Measurements from ENCODE around the gene IL1R1.
"Not testable (repeated sequence)": the region's sequence is repeated elsewhere in the genome, so short reads cannot be mapped to it uniquely, and the experiment has no call there.

The IL1R1 gene

DNA sequence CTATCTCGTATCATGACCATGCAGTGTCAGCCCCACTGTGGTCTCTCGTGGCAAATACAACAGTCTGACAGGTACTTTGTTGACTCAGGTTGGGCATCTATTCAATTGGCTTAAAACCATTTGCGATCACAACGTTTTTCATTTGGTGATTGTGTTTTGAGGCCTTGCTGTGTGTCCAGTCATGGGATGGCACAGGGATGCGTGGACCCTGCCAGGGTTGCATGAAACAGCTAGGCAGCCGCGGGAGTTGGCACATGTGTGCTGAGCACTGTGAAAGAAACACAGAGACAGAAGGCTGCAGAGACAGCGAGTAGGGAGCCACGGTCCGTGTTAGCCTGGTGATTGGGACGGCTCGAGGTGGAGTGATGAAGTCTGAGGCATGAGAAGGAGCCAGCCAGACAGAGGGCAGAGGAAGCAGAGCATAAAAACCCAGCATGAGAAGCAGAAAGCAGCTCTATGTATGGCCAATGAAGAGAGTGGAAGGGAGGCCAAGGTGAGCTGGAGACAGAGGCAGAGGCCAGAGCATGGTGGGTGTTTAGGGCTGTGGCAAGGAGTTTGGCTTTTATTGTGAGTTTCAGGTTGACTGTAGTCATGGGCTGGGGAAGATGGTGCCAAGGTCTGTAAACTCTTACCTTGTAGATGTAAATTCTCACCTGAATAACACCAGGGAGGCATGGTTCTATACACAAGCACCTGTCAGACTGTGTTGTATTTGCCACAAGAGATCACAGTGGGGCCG is 31.8 kb upstream of the IL1R1 start:
- DNase-seq (ENCODE audit: low spot score) = no peak

DNA sequence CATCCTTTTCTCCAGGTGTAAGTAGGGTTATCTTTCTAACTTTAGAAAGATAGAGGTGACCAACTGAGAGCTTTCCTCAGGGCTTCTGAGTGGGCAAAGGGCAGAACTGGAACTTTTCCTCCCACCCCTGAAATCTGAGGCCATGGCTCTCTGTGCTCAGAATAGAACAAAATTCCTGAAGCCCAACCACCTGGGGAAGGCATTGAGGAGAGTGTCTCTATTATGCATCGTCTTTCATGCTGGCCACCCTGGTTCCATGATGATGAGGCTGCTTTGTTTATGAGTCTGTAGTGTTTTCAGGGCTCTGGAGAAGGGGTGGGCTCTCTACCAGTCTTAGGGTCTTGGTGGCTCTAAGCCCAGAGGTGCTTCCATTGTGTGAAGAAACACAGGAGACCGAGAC is 30.7 kb upstream of the IL1R1 start:
- no peak for DNase-seq (ENCODE audit: low spot score)

DNA sequence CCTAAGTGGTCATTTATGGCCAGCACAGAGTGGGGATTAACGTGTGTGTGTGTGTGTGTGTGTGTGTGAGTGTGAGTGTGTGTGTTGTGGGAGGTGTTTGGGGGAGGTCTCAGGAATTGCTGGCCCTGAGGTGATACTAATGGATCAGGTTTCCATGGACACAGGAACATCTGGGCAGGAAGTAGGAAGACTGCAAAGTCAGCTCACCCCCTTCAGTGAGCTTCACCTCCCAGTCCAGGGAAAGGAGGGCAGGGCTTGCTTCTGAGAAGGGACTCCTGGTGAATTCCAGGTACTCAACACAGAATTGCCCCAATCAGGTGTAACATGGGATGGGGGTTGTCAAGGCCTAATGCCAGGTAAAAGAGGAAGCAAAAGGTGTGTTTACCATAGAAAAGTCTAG is 30.3 kb upstream of the IL1R1 start:
- no peak for DNase-seq (ENCODE audit: low spot score)

DNA sequence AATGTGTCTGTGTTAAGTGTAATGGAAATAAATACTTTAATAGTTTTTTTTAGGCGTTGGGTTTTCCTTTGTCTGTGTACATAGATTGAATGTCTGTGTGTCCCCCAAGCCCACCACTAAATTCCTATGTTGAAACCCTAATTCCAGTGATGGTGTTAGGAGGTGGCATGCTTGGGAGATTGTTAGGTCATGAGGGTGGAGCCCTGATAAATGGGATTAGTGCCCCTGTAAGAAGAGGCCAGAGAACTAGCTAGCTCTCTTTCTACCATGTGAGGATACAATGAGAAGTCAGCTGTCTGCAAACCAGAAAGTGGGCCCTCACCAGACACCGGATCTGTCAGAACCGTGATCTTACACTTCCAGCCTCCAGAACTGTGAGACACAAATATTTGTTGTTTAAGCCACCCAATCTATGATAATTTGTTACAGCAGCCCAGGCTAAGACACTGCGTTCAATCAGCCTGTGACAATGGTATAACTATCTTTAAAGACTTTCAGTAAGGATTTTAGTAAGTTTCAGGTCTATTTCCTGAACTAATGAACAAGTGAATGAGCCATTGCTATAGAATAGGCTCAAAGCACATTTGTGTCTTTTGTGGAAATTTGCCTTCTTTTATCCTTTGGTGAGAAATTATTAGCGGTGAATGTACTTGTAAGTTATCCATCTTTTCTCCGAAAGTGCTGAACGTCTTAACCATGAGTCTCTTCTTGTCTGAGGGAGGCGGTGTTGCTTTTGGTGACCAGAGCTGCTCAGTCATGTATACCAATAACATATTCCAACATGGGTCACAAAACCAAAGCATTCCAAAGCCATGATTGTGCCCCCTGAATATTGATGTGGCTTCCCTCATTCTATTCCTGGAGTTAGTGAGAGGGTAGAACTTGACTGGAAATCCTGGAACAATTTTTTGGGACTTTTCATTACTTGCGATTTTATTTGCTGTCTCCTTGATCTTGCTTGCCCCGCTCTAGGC is 29.6 kb upstream of the IL1R1 start:
- DNase-seq (ENCODE audit: low spot score) = no peak

DNA sequence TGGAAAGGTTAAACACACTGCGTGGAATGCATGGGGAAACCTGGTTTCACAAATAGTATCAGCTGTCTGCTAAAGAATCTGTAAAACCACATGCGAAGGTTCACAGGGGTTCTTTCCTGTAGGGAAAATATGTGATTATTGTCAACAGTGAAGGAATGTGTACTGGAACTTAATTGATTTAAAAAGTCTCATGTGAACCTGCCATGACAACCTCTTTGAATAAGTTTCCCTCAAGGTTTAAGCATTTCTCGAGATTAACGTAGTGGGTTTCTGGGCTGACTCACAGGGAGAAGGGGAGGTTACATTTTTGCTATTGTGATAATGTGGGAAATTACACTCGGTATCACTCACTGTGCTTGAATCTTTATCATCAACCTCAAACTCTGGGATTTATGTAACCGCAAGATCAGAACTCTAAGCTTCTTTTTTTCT is 28.2 kb upstream of the IL1R1 start:
- no peak for DNase-seq (ENCODE audit: low spot score)

DNA sequence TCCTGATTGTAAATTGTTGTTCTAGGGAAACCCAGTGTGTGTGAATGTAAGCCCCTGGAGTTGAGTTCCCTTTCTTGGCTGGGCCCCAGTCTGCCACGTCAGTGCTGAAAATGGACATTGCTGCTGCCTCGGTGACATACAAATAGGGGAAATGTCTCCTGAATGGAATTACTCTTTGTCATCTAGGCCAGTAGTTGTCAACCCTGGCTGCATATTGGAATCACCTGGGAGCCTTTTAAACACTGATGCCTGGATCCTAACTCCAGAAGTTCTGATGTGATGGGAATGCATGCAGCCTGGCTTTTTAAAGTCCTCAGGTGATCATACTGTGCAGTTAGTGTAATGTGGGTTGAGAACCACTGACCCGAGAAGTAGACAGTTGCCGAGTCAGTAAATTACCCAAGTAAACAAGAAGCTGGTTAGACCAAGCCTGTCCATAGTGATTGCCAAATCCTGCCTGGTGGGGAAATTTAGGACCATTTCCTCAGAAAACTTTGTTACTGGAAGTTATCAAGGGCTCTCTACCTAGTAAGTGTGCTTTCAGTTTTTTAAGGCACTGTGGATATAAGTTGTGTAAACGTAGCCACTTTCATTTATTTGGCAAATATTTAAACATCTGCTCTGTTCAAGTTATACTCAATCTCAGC is 27.6 kb upstream of the IL1R1 start:
- no peak for DNase-seq (ENCODE audit: low spot score)

DNA sequence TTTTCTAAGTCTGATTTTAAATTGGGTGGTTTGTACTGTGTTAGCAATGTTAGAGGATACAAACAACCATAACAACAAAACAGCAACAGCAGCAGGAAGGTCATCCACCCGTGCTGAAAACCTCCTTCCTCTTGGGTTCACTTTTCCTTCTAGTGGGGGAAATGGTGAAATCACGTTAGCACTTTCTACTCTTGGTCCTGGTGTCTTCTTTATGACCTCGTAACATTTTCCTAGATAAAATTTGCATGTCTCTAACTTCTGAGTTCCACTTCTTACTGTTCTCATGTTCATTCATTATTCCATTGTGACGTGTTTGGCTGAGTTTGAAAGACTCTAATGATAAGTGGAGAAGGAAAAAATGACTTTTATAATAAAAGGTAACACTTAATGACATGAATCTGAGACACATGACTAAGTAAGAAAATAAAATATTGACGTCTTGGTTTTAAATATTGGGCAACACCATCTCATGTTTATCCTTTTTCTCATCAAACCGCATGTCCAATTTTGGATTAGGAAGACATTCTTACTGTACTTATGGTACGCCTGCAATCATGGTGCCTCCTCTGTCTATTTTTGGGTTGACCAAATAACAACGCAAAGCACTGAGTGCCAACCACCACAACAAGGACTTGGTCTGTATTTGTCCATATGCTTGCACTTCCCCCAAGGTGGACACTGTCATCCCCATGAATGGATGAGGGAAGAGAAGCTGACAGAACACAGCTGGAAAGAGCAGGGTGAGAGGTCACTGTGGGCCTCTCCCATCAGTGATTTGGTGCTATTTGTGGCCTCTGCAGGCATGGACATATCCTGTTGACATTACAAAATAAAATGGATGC is 25.7 kb upstream of the IL1R1 start:
- DNase-seq (ENCODE audit: low spot score) = no peak

DNA sequence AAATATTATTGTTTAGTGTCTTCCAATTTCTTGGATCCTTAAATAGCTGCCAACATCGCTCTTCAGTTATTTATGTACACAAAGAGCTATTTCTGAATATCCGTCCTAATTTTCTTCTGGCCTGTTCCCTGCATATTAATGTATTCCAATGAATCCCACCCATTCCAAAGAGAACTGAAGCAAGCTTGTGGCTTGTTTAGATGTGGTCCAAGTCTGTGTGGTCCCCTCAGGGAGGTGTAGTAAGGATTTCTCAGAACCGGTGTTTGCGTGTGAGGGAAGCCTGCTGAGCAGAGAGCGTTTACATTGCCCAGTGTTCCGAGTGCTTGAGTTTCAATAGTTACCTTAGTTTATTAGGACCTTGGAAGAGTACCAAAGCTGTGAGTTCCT is 25.1 kb upstream of the IL1R1 start:
- DNase-seq (ENCODE audit: low spot score) = no peak

DNA sequence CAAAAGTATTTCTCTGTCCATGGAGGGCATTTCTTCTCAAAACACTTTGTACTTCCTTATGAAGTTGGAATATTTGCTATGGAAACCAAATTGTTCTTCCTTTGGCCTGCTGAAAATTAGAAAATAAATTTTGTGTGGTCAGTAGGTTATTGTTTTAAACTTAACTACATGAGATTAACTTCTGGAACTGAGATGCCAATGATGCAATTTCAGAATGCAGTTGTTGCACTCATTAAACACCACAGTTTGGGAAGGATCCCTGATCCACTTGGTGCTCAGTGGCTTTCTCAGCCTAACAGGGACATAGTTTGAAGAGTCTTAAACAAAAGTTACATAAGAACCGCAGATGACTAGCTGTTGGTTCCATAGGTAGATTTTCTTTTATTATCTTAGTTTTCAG is 23.3 kb upstream of the IL1R1 start:
- DNase-seq (ENCODE audit: low spot score) = no peak

DNA sequence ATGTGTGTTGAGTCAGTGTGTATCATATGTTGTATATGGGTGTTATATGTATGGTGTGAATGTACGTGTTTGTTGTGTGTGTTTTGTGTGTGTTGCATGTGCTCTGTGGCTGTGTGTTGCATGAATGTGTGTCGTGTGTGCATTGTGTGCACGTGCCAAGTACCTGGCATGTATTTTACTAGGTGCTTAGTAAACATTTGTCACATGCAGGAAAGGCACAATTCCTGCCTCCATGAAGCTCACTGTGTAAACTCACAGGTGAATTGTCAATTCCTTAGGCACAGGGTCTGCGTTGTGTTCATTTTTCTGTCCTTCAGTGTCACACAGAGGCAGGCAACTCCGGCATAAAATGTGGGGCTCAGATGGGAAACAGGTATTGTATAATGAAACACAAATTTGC is 22.3 kb upstream of the IL1R1 start:
- no peak for DNase-seq (ENCODE audit: low spot score)

DNA sequence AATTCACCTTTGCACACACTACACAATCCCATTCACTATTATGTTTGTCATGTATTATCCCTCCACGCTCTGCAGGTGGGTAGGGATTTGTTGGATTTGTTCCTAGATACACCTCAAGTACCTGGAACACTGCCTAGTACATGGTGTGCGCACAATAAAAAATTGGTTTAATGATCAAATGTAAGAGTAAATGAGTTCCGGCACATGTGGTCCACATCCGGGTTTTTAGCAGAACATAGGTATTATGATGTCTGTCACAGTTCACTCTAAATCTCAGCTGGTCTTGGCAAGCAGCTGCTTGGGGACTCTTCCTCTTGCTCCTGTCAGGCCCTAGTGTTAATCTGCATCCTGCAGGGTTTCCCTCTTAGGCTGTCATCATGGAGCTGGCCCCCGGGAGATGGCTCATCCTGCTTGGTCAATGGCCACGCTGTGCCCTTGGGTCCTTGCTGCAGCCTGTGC is 21.8 kb upstream of the IL1R1 start:
- DNase-seq (ENCODE audit: low spot score) = no peak

DNA sequence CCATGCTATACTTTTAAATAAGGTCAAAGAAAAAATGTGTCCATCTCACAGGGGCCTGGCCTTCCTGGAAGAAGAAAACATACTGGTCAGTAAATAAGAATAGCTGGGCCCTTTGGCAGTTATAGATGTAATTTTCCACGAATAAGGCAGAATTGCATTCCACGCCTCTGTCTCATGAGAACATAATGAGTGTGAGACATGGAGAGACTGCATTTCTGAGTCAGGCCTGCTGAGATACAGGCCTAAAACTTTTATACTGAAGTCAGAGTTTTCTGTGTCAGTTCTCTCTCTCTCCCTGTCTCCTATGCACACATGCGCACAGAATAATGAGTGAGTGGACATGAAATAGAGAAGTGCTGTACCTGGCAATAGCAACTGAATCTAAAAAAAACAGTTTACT is 20.4 kb upstream of the IL1R1 start:
- no peak for DNase-seq (ENCODE audit: low spot score)

DNA sequence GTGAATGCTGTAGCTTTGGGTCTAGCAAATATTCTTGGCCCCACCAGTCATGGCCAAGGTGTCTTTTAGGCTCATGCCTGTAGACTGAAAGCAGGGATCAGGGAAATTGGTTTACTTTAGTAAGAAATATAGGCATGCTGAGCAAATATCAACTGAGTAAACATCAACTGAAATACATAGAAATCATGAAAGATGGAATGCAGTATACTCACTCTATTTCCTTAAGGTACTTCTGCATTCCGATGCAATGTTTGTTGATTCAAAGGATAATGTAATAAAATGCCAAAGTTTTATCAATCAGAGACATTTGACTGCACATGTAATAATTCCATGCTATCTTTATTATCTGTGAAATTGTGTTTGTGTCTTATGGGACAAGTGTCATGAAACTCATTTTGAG is 19.6 kb upstream of the IL1R1 start:
- no peak for DNase-seq (ENCODE audit: low spot score)

DNA sequence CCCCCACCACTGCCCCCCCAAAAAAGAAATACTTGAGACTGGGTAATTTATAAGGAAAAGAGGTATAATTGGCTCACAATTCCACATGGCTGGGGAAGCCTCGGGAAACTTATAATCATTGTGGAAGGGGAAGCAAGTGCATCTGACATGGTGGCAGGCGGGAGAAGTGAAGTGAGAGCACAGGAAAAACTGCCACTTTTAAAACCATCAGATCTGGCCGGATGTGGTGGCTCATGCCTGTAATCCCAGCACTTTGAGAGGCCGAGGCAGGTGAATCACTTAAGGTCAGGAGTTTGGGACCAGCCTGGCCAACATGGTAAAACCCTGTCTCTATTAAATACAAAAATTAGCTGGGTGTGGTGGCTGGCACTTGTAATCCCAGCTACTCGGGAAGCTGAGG is 18.1 kb upstream of the IL1R1 start:
- DNase-seq (ENCODE audit: low spot score) = not testable (repeated sequence)

DNA sequence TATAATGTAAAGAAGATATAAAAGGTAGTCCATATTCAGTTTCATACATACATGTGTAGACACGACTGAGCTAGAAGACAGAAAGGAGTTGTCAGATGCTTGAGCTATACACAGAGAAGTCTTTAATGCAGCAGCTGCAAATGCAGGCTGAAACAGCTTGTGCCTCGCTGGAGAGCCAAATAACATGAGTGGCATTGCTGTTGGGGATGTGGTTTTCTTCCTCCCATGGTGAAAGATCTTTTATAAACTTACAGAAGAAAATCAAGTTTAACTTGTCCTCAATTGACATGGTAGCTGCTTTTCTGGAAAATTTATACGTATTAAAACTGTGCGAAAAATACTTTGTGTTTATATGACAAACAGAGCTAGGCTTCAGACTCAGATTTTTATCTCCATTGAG is 16.4 kb upstream of the IL1R1 start:
- DNase-seq (ENCODE audit: low spot score) = no peak

DNA sequence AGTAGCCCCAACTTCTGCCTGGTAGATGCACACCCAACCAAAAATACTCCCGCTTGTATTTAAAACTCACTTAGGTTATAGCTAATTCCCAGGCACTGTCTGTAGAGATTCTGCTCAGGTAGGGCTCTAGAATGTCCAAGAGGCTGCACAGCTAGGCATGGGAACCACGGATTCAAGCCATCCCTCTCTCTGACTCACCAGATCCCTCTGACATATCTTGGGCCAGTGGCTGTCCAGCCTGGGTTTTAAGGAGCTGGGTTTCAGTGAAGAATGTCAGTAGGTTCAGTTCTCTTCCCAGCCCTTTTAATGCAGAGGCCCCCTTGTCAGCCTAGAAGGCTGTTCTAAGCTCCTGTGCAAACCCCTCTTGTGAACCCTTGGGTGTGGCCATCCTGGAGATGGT is 15.9 kb upstream of the IL1R1 start:
- DNase-seq (ENCODE audit: low spot score) = no peak

DNA sequence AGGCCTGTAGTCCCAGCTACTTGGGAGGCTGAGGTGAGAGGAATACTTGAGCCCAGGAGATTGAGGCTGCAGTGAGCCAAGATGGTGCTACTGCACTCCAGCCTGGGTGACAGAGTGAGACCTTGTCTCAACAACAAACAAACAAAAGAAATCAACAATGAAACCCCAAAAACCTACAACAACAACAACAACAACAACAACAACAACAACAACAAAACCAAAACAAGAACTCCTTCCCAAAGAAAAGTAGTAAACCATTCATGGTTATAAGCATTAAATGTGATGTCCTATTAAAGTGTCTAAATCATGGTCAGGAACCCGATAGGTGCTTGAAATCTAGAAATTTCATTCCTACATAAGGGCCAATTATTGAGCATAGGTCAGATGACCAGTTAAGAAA is 13.5 kb upstream of the IL1R1 start:
- DNase-seq (ENCODE audit: low spot score) = no peak

DNA sequence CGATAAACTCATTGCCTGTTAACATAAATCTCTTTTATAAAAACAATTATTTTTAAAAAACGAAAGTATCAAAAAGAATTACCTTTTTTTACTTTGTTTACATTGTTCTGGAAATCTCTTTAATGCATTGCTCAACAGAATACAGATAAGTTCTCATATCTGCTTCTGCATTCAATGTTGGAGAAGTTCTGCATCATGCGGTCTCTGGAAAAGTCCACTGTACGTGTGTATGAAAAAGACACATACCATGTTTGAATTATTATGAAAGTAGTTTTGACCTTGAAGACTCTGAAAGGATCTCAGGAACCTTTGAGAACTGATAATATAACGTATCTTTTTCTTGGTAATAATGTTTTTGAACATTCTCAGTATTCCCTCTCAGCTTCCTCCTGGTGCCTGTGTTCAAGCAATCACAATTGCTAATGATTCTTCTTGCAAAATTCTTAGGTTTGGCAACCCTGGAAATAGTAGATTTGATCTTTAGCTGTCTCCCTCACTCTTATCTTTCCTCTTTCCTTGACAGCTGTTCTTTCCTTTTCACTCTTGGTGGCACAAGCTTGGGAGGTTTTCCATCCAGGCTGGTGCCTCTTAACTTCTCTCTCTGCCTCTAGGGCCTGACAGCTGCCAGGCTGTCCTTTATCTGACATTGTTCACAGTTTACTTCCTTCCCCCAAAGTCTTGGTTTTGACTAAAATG is 12.4 kb upstream of the IL1R1 start:
- DNase-seq (ENCODE audit: low spot score) = no peak

DNA sequence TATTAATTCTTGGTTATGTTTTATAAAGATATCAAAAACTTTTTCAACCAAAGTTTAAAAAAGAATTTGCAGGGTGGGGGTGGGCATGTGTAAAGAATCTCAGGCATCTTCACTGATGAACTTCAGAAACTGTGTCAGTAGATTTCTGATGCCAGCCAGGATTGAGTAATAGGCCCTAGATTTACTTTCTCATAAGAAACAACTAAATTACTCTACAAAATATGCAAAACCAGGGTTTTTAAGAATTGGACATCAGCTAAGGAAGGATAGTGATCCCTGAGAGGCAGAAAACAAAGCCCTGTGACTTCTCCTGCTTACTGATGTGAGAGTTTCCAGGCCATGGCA is 11.9 kb upstream of the IL1R1 start:
- DNase-seq (ENCODE audit: low spot score) = no peak

DNA sequence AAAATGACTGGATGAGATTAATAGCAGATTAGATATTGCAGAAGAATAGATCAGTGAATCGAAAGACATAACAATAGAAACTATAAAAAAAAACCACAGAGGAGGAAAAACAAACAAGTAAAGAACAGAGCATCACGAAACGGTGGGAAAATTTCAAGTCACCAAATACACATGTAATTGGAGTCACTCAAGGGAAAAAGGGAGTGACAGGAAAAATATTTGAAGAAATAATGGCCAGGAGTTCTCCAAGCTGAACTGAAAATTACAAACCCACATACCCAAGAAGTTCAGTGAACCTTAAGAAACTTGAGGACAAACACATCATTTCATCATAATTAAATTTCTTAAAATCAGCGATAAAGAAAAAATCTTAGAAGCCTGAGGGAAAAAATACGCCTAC is 11.0 kb upstream of the IL1R1 start:
- no peak for DNase-seq (ENCODE audit: low spot score)

DNA sequence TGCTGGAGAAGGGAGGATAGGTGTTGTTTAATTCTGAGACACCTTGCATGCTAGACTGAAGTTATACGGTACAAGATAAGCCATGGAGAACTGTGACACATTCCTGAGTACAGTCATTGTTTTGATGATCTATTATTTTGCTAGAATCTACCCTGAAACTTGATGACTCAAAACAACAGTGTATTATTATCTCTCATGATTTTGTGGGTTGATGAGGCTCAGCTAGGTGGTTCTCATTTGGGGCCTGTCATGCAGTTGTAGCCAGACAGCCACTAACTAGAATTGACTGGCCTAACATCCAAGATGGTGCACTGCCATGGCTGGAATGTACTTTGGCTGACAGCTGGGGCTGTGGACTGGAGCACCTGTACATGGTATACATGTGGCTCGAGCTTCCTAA is 5.4 kb upstream of the IL1R1 start:
- DNase-seq (ENCODE audit: low spot score) = no peak
